Liver (tissue), 9 donors: ENCODE results near the gene DLG4. TPM values are rescaled to one million over a fixed set of nuclear protein-coding genes. Genes with fewer than 3 reads are reported as not detected.

Experiments
- DNase-seq: peaks from one replicate; pipeline ENCODE4 v3.0.0-alpha.2; 2017; ENCODE audit warnings: low spot score
- H3K27ac ChIP-seq, 2 donors: one replicate each; pipeline ENCODE4 v1.7.0; 2013; ENCODE audit warnings: inconsistent platforms in 2 of 2, low read length in 2 of 2, control low read depth in 1 of 2, low read depth in 1 of 2, mild to moderate bottlenecking in 1 of 2
- H3K27me3 ChIP-seq, 4 donors: one replicate each; pipeline versions ENCODE4 v1.6.1 to v1.7.0; 2013; ENCODE audit warnings: low read length in 3 of 4, inconsistent platforms in 1 of 4, mild to moderate bottlenecking in 1 of 4, moderate library complexity in 1 of 4; ENCODE audit not compliant: control insufficient read depth in 4 of 4, insufficient read depth in 4 of 4
- H3K36me3 ChIP-seq, 4 donors: one replicate each; pipeline versions ENCODE4 v1.6.1 to v1.7.0; 2013; ENCODE audit warnings: low read length in 3 of 4, mild to moderate bottlenecking in 3 of 4, low read depth in 1 of 4, moderate library complexity in 1 of 4; ENCODE audit not compliant: control insufficient read depth in 4 of 4, insufficient read depth in 3 of 4
- H3K4me1 ChIP-seq, 4 donors: one replicate each; pipeline versions ENCODE4 v1.6.1 to v1.7.0; 2013; ENCODE audit warnings: low read length in 3 of 4, mild to moderate bottlenecking in 3 of 4, moderate library complexity in 1 of 4; ENCODE audit not compliant: control insufficient read depth in 4 of 4, insufficient read depth in 4 of 4
- H3K4me3 ChIP-seq, 3 donors: one replicate each; pipeline versions ENCODE4 v1.6.1 to v1.7.0; 2013; ENCODE audit warnings: low read length in 3 of 3, control low read depth in 1 of 3, low read depth in 1 of 3, mild to moderate bottlenecking in 1 of 3
- H3K9ac ChIP-seq, 2 donors: one replicate each; pipeline ENCODE4 v1.7.0; 2013; ENCODE audit warnings: low read length in 2 of 2, mild to moderate bottlenecking in 2 of 2, moderate library complexity in 2 of 2, control low read depth in 1 of 2, low read depth in 1 of 2
- H3K9me3 ChIP-seq, 4 donors: one replicate each; pipeline versions ENCODE4 v1.6.1 to v1.7.0; 2013; ENCODE audit warnings: low read length in 3 of 4; ENCODE audit not compliant: control insufficient read depth in 4 of 4
- EGR1 ChIP-seq, 2 donors: IDR thresholded peaks; 2 replicates each; pipeline ENCODE4 v1.6.1; 2016 to 2018; ENCODE audit warnings: antibody characterized with exemption in 2 of 2, low read depth in 2 of 2
- FOXA1 ChIP-seq: IDR thresholded peaks from 2 replicates; pipeline ENCODE4 v1.6.1; 2016; ENCODE audit warnings: antibody characterized with exemption
- FOXA2 ChIP-seq: IDR thresholded peaks from 2 replicates; pipeline ENCODE4 v1.6.1; 2016; ENCODE audit warnings: antibody characterized with exemption
- GABPA ChIP-seq, 2 donors: IDR thresholded peaks in 1 of 2; conservative IDR thresholded peaks in 1 of 2; 2 replicates each; pipeline ENCODE4 v1.6.1; 2016; ENCODE audit warnings: antibody characterized with exemption in 2 of 2, mild to moderate bottlenecking in 1 of 2, moderate library complexity in 1 of 2
- HNF4A ChIP-seq, 2 donors: conservative IDR thresholded peaks; 2 replicates each; pipeline ENCODE4 v1.6.1; 2016; ENCODE audit warnings: antibody characterized with exemption in 2 of 2, mild to moderate bottlenecking in 2 of 2
- HNF4G ChIP-seq: IDR thresholded peaks from 2 replicates; pipeline ENCODE4 v1.6.1; 2016; ENCODE audit warnings: antibody characterized with exemption
- JUND ChIP-seq, 2 donors: IDR thresholded peaks; 2 replicates each; pipeline ENCODE4 v1.6.1; 2016; ENCODE audit warnings: antibody characterized with exemption in 2 of 2
- NR2F2 ChIP-seq: IDR thresholded peaks from 2 replicates; pipeline ENCODE4 v1.6.1; 2016; ENCODE audit warnings: antibody characterized with exemption
- RAD21 ChIP-seq, 2 donors: IDR thresholded peaks; 2 replicates each; pipeline ENCODE4 v1.6.1; 2016; ENCODE audit warnings: antibody characterized with exemption in 2 of 2, mild to moderate bottlenecking in 2 of 2
- RXRA ChIP-seq, 2 donors: IDR thresholded peaks; 2 replicates each; pipeline ENCODE4 v1.6.1; 2017 to 2018; ENCODE audit warnings: antibody characterized with exemption in 2 of 2, mild to moderate bottlenecking in 1 of 2
- SP1 ChIP-seq: IDR thresholded peaks from 2 replicates; pipeline ENCODE4 v1.6.1; 2018; ENCODE audit warnings: antibody characterized with exemption, mild to moderate bottlenecking
- TAF1 ChIP-seq: conservative IDR thresholded peaks from 2 replicates; pipeline ENCODE4 v1.6.1; 2016; ENCODE audit warnings: antibody characterized with exemption, mild to moderate bottlenecking
- YY1 ChIP-seq: IDR thresholded peaks from 2 replicates; pipeline ENCODE4 v1.6.1; 2016; ENCODE audit warnings: antibody characterized with exemption, mild to moderate bottlenecking
- WGBS: extraction: QIAGEN DNeasy Blood & Tissue Kit; methylation state at CpG from one replicate; pipeline ENCODE4 v1.1.7; 2013; 5-methylcytosine and 5-hydroxymethylcytosine counted together
- polyA plus RNA-seq, 2 donors: library from polyadenylated mRNA; stranded (reverse) in 1 of 2; unstranded in 1 of 2; fragments of 200-250 nt in 1 of 2; fragments of >200 nt in 1 of 2; fragmentation: Nextera tagmentation in 1 of 2; extraction: Ambion mirVana in 1 of 2; gene quantifications; one replicate each; pipeline versions ENCODE4 v1.2.1 to v1.2.3, GENCODE V29; 2013 to 2015
- total RNA-seq, 2 donors: library from RNA; depleted of rRNA; stranded (reverse); fragments of >200 nt; gene quantifications; one replicate each; pipeline ENCODE4 v1.2.3, GENCODE V29; 2014
- TF ChIP-seq, protein P1 (sequence below): IDR thresholded peaks from 2 replicates; pipeline ENCODE4 v1.6.1; 2016; ENCODE audit warnings: antibody characterized with exemption
- TF ChIP-seq, protein P2 (sequence below): IDR thresholded peaks from 2 replicates; pipeline ENCODE4 v1.6.1; 2016; ENCODE audit warnings: antibody characterized with exemption
- TF ChIP-seq, protein P3 (sequence below): IDR thresholded peaks from 2 replicates; pipeline ENCODE4 v1.6.1; 2016; ENCODE audit warnings: antibody characterized with exemption, mild to moderate bottlenecking
- TF ChIP-seq, protein P4 (sequence below): IDR thresholded peaks from 2 replicates; pipeline ENCODE4 v1.6.1; 2016; ENCODE audit warnings: antibody characterized with exemption
- TF ChIP-seq, protein P5 (sequence below): fragments of 150-350 bp; IDR thresholded peaks from 2 replicates; pipeline ENCODE4 v1.5.1; 2017; ENCODE audit warnings: improper control_type of control experiment, low read depth, low read length; ENCODE audit not compliant: missing input control
- donor health status: healthy.
- donor health status: healthy.
- donor health status: healthy.
- donor health status: healthy.
- donor health status: healthy.

DLG4 gene
- total and polyA plus RNA-seq, 4 donors = 0.40 to 5.7 (median 1.9) TPM

DNA sequence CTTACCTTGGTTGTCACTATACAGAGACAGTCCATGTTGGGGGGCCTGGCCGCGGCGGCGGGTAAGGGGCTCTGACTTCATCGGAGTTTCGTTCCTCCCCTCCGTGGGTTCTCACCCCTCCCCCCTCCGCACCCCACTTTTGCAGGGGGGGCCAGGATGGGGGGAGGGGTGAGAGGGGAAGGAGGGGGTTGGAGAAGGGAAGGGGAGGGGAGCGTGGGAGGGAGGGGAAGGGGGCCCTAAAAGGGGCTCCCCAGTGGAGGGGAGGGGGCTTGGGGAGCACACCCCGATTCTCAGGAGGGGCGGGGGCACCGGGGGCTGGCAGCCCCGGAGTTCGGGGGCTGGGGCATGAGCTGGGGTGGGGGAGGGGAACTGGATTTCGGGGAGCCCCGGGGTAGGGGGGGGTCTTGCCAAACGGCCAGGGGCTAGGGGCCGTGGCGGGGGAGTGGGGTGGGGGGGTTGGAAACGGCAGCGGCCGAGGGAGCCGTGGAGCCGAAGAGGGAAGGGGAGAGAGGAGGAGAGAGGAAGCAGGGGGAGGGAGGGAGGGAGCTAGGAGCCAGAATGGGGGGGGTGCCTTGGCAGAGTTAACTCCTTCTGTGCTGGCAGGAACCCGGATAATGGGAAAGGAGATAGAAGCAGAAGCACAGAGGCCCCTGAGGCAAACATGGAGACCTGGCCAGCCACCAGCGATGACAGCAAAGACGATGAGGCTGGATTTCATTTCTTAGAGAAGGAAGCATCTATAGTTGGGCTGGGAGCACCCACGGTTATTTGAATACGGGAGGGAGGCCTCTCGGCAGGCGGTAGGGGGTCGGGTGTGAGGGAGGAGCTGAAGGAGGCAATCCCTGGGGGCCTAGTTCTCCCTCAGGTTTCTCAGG, 2.3 kb downstream of the DLG4 start:
- no peak overlapping the region for H3K27ac ChIP-seq
- no peak for TF ChIP-seq GABPA (IDR thresholded peaks at IDR 0.05 in 1 of 2, conservative IDR thresholded peaks at IDR 0.05 in 1 of 2)
- no peak for TF ChIP-seq HNF4G
- TF ChIP-seq, protein P1, sequence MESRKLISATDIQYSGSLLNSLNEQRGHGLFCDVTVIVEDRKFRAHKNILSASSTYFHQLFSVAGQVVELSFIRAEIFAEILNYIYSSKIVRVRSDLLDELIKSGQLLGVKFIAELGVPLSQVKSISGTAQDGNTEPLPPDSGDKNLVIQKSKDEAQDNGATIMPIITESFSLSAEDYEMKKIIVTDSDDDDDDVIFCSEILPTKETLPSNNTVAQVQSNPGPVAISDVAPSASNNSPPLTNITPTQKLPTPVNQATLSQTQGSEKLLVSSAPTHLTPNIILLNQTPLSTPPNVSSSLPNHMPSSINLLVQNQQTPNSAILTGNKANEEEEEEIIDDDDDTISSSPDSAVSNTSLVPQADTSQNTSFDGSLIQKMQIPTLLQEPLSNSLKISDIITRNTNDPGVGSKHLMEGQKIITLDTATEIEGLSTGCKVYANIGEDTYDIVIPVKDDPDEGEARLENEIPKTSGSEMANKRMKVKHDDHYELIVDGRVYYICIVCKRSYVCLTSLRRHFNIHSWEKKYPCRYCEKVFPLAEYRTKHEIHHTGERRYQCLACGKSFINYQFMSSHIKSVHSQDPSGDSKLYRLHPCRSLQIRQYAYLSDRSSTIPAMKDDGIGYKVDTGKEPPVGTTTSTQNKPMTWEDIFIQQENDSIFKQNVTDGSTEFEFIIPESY = no peak
- no peak for TF ChIP-seq JUND (IDR thresholded peaks at IDR 0.05)
- TF ChIP-seq RXRA (IDR thresholded peaks at IDR 0.05) = no peak
- no peak for TF ChIP-seq EGR1 (IDR thresholded peaks at IDR 0.05; ENCODE audit: low read depth in 2 of 2)
- TF ChIP-seq TAF1 = no peak
- no peak for TF ChIP-seq NR2F2
- TF ChIP-seq YY1 = no peak
- no peak for TF ChIP-seq HNF4A (conservative IDR thresholded peaks at IDR 0.05)
- TF ChIP-seq, protein P2, sequence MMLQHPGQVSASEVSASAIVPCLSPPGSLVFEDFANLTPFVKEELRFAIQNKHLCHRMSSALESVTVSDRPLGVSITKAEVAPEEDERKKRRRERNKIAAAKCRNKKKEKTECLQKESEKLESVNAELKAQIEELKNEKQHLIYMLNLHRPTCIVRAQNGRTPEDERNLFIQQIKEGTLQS = no peak
- no peak for TF ChIP-seq FOXA1
- no peak for TF ChIP-seq SP1
- TF ChIP-seq, protein P3, sequence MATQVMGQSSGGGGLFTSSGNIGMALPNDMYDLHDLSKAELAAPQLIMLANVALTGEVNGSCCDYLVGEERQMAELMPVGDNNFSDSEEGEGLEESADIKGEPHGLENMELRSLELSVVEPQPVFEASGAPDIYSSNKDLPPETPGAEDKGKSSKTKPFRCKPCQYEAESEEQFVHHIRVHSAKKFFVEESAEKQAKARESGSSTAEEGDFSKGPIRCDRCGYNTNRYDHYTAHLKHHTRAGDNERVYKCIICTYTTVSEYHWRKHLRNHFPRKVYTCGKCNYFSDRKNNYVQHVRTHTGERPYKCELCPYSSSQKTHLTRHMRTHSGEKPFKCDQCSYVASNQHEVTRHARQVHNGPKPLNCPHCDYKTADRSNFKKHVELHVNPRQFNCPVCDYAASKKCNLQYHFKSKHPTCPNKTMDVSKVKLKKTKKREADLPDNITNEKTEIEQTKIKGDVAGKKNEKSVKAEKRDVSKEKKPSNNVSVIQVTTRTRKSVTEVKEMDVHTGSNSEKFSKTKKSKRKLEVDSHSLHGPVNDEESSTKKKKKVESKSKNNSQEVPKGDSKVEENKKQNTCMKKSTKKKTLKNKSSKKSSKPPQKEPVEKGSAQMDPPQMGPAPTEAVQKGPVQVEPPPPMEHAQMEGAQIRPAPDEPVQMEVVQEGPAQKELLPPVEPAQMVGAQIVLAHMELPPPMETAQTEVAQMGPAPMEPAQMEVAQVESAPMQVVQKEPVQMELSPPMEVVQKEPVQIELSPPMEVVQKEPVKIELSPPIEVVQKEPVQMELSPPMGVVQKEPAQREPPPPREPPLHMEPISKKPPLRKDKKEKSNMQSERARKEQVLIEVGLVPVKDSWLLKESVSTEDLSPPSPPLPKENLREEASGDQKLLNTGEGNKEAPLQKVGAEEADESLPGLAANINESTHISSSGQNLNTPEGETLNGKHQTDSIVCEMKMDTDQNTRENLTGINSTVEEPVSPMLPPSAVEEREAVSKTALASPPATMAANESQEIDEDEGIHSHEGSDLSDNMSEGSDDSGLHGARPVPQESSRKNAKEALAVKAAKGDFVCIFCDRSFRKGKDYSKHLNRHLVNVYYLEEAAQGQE = no peak
- no peak for TF ChIP-seq FOXA2
- TF ChIP-seq, protein P4, sequence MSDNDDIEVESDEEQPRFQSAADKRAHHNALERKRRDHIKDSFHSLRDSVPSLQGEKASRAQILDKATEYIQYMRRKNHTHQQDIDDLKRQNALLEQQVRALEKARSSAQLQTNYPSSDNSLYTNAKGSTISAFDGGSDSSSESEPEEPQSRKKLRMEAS = no peak
- TF ChIP-seq, protein P5, sequence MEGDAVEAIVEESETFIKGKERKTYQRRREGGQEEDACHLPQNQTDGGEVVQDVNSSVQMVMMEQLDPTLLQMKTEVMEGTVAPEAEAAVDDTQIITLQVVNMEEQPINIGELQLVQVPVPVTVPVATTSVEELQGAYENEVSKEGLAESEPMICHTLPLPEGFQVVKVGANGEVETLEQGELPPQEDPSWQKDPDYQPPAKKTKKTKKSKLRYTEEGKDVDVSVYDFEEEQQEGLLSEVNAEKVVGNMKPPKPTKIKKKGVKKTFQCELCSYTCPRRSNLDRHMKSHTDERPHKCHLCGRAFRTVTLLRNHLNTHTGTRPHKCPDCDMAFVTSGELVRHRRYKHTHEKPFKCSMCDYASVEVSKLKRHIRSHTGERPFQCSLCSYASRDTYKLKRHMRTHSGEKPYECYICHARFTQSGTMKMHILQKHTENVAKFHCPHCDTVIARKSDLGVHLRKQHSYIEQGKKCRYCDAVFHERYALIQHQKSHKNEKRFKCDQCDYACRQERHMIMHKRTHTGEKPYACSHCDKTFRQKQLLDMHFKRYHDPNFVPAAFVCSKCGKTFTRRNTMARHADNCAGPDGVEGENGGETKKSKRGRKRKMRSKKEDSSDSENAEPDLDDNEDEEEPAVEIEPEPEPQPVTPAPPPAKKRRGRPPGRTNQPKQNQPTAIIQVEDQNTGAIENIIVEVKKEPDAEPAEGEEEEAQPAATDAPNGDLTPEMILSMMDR = no peak
- TF ChIP-seq RAD21 (IDR thresholded peaks at IDR 0.05) = no peak
- no peak overlapping the region for H3K9ac ChIP-seq
- peak overlapping the region in 1 of 3 donors; percentile 33 for H3K4me3 ChIP-seq
- H3K4me1 ChIP-seq = peaks cover 14 to 51% (median 41%) of the 10 kb centered on the region in 4 donors
- H3K27me3 ChIP-seq = no peaks in the 10 kb centered on the region
- no peaks in the 10 kb centered on the region for H3K9me3 ChIP-seq
- 18% methylated on average over 32 of the region's 32 CpGs for WGBS
- peaks cover 0 to 15% (median 7%) of the 10 kb centered on the region in 4 donors for H3K36me3 ChIP-seq
- DNase-seq = no peak
